ENCODE data around the gene SGCD.

The SGCD gene

DNA sequence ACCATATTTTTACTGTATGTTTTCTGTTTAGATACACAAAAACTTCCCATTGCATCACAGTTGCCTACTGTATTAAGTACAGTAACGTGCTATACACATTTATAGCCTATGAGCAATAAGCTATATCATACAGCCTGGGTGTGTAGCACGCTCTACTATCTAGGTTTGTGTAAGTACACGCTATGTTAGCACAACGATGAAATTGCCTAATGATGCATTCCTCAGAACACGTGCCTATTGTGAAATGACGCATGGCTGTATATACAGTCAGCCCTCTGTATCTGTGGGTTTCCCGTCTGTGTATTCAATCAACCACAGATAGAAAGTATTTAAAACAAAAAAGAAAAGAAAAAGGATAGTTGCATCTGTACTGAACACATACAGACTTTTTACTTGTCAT is 64.2 kb downstream of the SGCD start:
- TF ChIP-seq, protein P1, sequence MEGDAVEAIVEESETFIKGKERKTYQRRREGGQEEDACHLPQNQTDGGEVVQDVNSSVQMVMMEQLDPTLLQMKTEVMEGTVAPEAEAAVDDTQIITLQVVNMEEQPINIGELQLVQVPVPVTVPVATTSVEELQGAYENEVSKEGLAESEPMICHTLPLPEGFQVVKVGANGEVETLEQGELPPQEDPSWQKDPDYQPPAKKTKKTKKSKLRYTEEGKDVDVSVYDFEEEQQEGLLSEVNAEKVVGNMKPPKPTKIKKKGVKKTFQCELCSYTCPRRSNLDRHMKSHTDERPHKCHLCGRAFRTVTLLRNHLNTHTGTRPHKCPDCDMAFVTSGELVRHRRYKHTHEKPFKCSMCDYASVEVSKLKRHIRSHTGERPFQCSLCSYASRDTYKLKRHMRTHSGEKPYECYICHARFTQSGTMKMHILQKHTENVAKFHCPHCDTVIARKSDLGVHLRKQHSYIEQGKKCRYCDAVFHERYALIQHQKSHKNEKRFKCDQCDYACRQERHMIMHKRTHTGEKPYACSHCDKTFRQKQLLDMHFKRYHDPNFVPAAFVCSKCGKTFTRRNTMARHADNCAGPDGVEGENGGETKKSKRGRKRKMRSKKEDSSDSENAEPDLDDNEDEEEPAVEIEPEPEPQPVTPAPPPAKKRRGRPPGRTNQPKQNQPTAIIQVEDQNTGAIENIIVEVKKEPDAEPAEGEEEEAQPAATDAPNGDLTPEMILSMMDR (IDR thresholded peaks at IDR 0.05; ENCODE audit: low read depth, low read length) = no peak
- H3K27me3 ChIP-seq = no peaks in the 10 kb centered on the region
- no peak for DNase-seq
- no peaks in the 10 kb centered on the region for H3K36me3 ChIP-seq
- H3K9me3 ChIP-seq = no peaks in the 10 kb centered on the region
- no peak overlapping the region for H3K4me3 ChIP-seq (ENCODE audit: low read depth, low read length)
- H3K4me1 ChIP-seq = no peaks in the 10 kb centered on the region

DNA sequence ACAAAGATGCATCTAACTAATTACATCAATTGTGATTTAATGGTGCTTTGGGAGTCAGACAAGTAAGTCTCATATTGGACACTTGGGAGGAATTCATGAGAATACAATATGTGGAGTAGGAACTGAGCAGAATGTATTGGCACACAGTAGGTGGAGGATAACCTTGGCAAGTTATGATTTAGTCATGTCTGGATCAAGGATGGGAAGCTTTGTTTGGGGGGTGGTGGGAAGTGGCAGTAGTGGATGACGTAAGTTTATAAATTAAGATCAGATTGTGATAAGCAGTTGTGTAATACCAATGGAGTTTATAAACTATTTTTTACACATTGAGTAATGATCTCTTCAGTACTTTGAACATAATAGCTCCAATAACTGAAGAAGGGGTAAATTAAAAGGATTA is 67.0 kb downstream of the SGCD start:
- TF ChIP-seq, protein P1 (IDR thresholded peaks at IDR 0.05; ENCODE audit: low read depth, low read length) = no peak
- Histone ChIP-seq H3K27me3 (no peaks in the 10 kb centered on the region), H3K36me3 (no peaks in the 10 kb centered on the region), H3K9me3 (no peaks in the 10 kb centered on the region), H3K4me1 (no peaks in the 10 kb centered on the region), H3K4me3 (ENCODE audit: low read depth, low read length) (no peak overlapping the region)
- no peak for DNase-seq

DNA sequence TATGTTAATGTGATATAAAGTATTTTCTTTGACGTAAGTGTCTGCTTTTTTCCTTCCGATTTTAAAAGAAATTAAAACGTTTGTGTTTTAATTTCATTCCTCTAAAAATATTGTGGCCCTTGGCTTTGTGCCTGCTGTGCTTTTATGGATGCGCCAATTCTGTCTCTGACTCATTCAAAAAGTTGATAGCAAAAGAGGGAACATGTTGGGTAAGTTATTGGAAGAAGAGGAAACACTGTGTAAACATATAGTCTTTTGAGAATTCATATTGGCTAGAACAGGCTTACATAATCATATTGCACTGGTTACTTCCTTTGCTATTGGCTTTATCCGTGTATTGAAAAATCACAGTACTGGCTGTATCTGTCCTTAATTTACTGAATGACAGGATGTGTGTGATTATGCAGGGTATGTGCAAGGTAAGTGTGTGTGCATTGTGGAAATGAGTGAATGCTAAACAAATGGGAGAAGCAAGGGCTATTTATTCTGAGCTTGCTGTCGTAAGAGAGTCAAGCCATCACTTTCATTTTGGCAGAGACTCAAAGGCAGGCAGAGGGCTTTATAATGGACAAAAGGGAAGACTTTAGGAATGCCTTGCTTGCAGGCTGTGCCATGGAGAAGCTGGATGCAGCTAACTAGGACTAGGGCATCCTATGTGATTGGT is 67.8 kb downstream of the SGCD start:
- DNase-seq = no peak
- Histone ChIP-seq H3K9me3 (no peaks in the 10 kb centered on the region), H3K27me3 (no peaks in the 10 kb centered on the region), H3K36me3 (no peaks in the 10 kb centered on the region), H3K4me3 (ENCODE audit: low read depth, low read length) (no peak overlapping the region), H3K4me1 (no peaks in the 10 kb centered on the region)
- TF ChIP-seq, protein P1 (IDR thresholded peaks at IDR 0.05; ENCODE audit: low read depth, low read length) = no peak

DNA sequence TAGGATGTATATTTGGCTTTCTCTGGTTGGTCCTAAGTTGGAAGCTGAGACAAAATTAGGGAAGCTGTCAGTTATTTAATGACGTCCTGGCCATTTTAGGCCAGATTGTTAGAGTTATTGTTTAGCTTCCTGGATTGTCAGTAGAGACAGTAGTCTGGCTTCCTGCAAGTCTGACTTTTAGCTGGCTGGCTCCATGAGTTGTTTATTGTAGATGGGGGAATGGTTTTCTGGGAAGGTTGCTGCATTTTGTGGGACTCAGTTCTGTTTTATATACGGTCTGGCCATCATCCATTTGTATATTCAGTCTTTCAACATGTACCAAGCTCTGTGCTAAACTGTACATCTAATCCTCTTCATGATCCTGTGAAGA is 68.3 kb downstream of the SGCD start:
- TF ChIP-seq, protein P1 (IDR thresholded peaks at IDR 0.05; ENCODE audit: low read depth, low read length) = no peak
- no peak for DNase-seq
- no peaks in the 10 kb centered on the region for H3K36me3 ChIP-seq
- no peak overlapping the region for H3K4me3 ChIP-seq (ENCODE audit: low read depth, low read length)
- no peaks in the 10 kb centered on the region for H3K4me1 ChIP-seq
- no peaks in the 10 kb centered on the region for H3K27me3 ChIP-seq
- H3K9me3 ChIP-seq = no peaks in the 10 kb centered on the region

DNA sequence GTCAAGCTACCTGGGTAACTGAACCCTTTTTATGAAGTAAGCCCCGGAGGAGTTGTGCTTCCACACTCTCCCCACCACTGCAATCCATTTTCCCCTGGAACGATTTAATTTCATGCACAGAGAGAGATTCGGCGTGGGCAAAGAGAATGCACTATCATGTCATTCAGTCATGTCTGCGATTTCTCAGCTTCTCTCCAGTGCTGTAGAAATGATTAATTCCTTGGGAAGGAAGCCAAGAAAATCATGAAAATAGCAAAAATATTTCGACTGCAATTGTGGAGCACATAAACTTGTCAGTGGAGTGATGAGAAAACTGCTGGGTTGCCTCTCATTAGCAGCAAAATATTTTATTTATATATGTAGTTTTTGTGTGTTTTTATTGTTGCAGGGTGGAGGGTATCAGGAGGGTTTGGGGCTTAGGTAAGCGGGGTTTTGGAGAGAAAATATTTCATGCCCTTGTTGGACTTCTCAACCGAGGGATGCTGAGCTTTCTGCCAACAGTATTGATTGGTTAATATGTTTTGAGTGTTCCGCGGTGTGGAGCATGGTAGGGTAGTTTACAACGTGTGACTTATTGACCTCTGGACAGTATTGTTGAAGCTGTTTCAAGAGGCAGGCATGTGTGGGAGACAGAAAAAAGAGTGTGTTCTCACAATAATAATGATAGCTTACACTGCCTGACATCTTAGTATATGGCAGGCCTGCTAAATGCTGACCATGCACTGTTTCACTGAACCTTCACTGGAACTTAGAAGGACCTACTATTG is 69.3 kb downstream of the SGCD start:
- TF ChIP-seq, protein P1 (IDR thresholded peaks at IDR 0.05; ENCODE audit: low read depth, low read length) = no peak
- DNase-seq = no peak

DNA sequence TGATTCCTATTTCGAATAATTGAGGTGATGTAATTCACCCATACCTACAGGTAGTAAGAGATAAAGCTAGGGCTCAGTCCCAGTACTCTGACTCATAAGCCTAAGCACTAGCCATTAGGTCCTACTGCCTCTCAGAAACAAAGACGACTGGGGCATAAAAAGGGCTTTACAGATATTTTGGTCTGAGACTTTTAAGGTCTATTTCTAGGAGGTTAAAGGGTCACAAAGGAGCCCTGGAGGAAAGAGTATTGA is 69.8 kb downstream of the SGCD start:
- TF ChIP-seq, protein P1 (IDR thresholded peaks at IDR 0.05; ENCODE audit: low read depth, low read length) = no peak
- no peak for DNase-seq
- H3K4me1 ChIP-seq = no peaks in the 10 kb centered on the region
- H3K27me3 ChIP-seq = no peaks in the 10 kb centered on the region
- no peaks in the 10 kb centered on the region for H3K36me3 ChIP-seq
- H3K9me3 ChIP-seq = no peaks in the 10 kb centered on the region
- no peak overlapping the region for H3K4me3 ChIP-seq (ENCODE audit: low read depth, low read length)

More for the DNA sequence above, 69.3 kb downstream of the SGCD start:
- no peak overlapping the region for H3K4me3 ChIP-seq (ENCODE audit: low read depth, low read length)
- no peaks in the 10 kb centered on the region for H3K4me1 ChIP-seq
- no peaks in the 10 kb centered on the region for H3K36me3 ChIP-seq
- H3K27me3 ChIP-seq = no peaks in the 10 kb centered on the region
- H3K9me3 ChIP-seq = no peaks in the 10 kb centered on the region

Measured in BE2C (cell line).